GM12878 (cell line): ENCODE data around the gene RAB40B. TPM values are rescaled to one million over a fixed set of nuclear protein-coding genes. Genes with fewer than 3 reads are reported as not detected.
A peak's percentile ranks its signal among the peaks of the same experiment; 100 is the strongest.

Experiments
- ATAC-seq: fragments of 200-7000 bp; cut with Tn5 transposase; 3 replicates; pipeline ENCODE4 v1.9.1; 2020; ENCODE audit warnings: mild to moderate bottlenecking, moderate library complexity
- BruUV-seq: library from RNA; stranded (reverse); fragments of 400-500 nt; replicated peaks from 2 replicates; lab custom pipeline; 2021; lab: Mats Ljungman, UMichigan
- CTCF ChIA-PET: fragments of 300-600 bp; sonication (Branson Sonifier 250); formaldehyde crosslinking; extraction: SDS; loops from one replicate; lab custom pipeline; 2021; ENCODE audit warnings: inconsistent platforms; lab: Yijun Ruan, JAX
- POLR2A ChIA-PET: fragments of 350-600 bp; formaldehyde crosslinking; extraction: SDS; loops from one replicate; lab custom pipeline; 2021; ENCODE audit warnings: inconsistent platforms; lab: Charles Lee
- RAD21 ChIA-PET: fragments of 300-600 bp; sonication (Branson Sonifier 250); formaldehyde crosslinking; loops from one replicate; lab custom pipeline; 2023; ENCODE audit warnings: antibody characterized with exemption; ENCODE audit not compliant: unreplicated experiment; lab: Charles Lee
- SMC1A ChIA-PET: fragments of 300-600 bp; sonication (Branson Sonifier 250); formaldehyde crosslinking; loops from one replicate; lab custom pipeline; 2023; ENCODE audit not compliant: unreplicated experiment, uncharacterized antibody; lab: Charles Lee
- DNase-seq: peaks from one replicate; pipeline ENCODE4 v3.0.0-alpha.2; 2011; ENCODE audit warnings: low read depth, low spot score
- FAIRE-seq: peaks from 3 replicates; lab custom pipeline; 2011; peaks lifted over from hg19 to GRCh38; lab: Jason Lieb, UNC
- H2AFZ ChIP-seq: 2 replicates; pipeline ENCODE4 v1.6.0; 2011; ENCODE audit warnings: low read depth, low read length, control low read depth; ENCODE audit not compliant: control insufficient read depth
- H3K27ac ChIP-seq: 2 replicates; pipeline ENCODE4 v1.5.1; 2011; ENCODE audit warnings: control low read depth; ENCODE audit not compliant: control insufficient read depth, insufficient read depth
- H3K27me3 ChIP-seq, 2 experiments: replicated peaks in 1 of 2; 2 replicates each; pipeline versions ENCODE4 v1.6.0 to v1.6.1; 2011; ENCODE audit warnings: low read length in 1 of 2; ENCODE audit not compliant: control insufficient read depth in 2 of 2, insufficient read depth in 2 of 2
- H3K36me3 ChIP-seq, 2 experiments: 2 replicates each; pipeline ENCODE4 v1.5.1; 2011; ENCODE audit warnings: low read length in 1 of 2; ENCODE audit not compliant: control insufficient read depth in 2 of 2, insufficient read depth in 2 of 2
- H3K4me1 ChIP-seq: 2 replicates; pipeline ENCODE4 v1.6.1; 2011; ENCODE audit warnings: mild to moderate bottlenecking, low read length, moderate library complexity, mixed read lengths; ENCODE audit not compliant: control insufficient read depth, insufficient read depth
- H3K4me2 ChIP-seq: 2 replicates; pipeline ENCODE4 v1.6.0; 2011; ENCODE audit warnings: control low read depth; ENCODE audit not compliant: control insufficient read depth, insufficient read depth
- H3K4me3 ChIP-seq: fragments of 200-600 bp; sonication (generic); 2 replicates; pipeline ENCODE4 v1.5.1; 2016
- H3K79me2 ChIP-seq: 2 replicates; pipeline ENCODE4 v1.6.0; 2011; ENCODE audit warnings: low read length; ENCODE audit not compliant: control insufficient read depth, insufficient read depth
- H3K9ac ChIP-seq: 2 replicates; pipeline ENCODE4 v1.8.0; 2011; ENCODE audit warnings: low read length, control low read depth, mixed read lengths; ENCODE audit not compliant: control insufficient read depth, insufficient read depth
- H3K9me3 ChIP-seq: replicated peaks from 3 replicates; pipeline ENCODE4 v1.5.1; 2011; ENCODE audit warnings: mild to moderate bottlenecking, low read length; ENCODE audit not compliant: control insufficient read depth, insufficient read depth
- H4K20me1 ChIP-seq: 2 replicates; pipeline ENCODE4 v1.6.0; 2011; ENCODE audit not compliant: control insufficient read depth, insufficient read depth
- CBX3 ChIP-seq: fragments of 200-600 bp; sonication (generic); IDR thresholded peaks from 2 replicates; pipeline ENCODE4 v1.6.1; 2016; ENCODE audit warnings: low read depth, borderline replicate concordance
- CHD4 ChIP-seq: fragments of 200-600 bp; sonication (generic); IDR thresholded peaks from 2 replicates; pipeline ENCODE4 v1.6.1; 2016; ENCODE audit warnings: mild to moderate bottlenecking
- E2F4 ChIP-seq: IDR thresholded peaks from 2 replicates; pipeline ENCODE4 v1.6.1; 2012; ENCODE audit warnings: low read depth, low read length, improper control_type of control experiment
- E2F8 ChIP-seq: fragments of 450-650 bp; IDR thresholded peaks from 2 replicates; pipeline ENCODE4 v1.6.1; 2018; ENCODE audit warnings: mild to moderate bottlenecking, low read depth, moderate library complexity; ENCODE audit not compliant: partially characterized antibody
- FOXK2 ChIP-seq: fragments of 450-650 bp; IDR thresholded peaks from 2 replicates; pipeline ENCODE4 v1.6.1; 2017; ENCODE audit warnings: mild to moderate bottlenecking, moderate library complexity
- HSF1 ChIP-seq: fragments of 150-350 bp; IDR thresholded peaks from 2 replicates; pipeline ENCODE4 v1.6.1; 2014; ENCODE audit warnings: mild to moderate bottlenecking, low read depth, low read length
- MLLT1 ChIP-seq: fragments of 450-650 bp; IDR thresholded peaks from 2 replicates; pipeline ENCODE4 v1.6.1; 2016; ENCODE audit warnings: mild to moderate bottlenecking
- NFIC ChIP-seq: IDR thresholded peaks from 2 replicates; pipeline ENCODE4 v1.6.1; 2012; ENCODE audit warnings: low read depth, mild to moderate bottlenecking, inconsistent platforms, low read length, moderate library complexity
- NR2C2 ChIP-seq: IDR thresholded peaks from 2 replicates; pipeline ENCODE4 v1.6.1; 2011; ENCODE audit warnings: borderline replicate concordance, low read depth; ENCODE audit not compliant: control insufficient read depth, insufficient read length
- PBX3 ChIP-seq: IDR thresholded peaks from 2 replicates; pipeline ENCODE4 v1.6.1; 2011; ENCODE audit warnings: mild to moderate bottlenecking, low read depth, low read length, moderate library complexity; ENCODE audit not compliant: insufficient replicate concordance
- PML ChIP-seq: IDR thresholded peaks from 2 replicates; pipeline ENCODE4 v1.6.1; 2012; ENCODE audit warnings: low read length, inconsistent platforms
- POLR2A ChIP-seq: IDR thresholded peaks from 2 replicates; pipeline ENCODE4 v1.6.1; 2011; ENCODE audit warnings: low read depth, mild to moderate bottlenecking, low read length
- RCOR1 ChIP-seq: conservative IDR thresholded peaks from 2 replicates; pipeline ENCODE4 v1.6.1; 2012; ENCODE audit warnings: low read depth, low read length, improper control_type of control experiment
- YY1 ChIP-seq: IDR thresholded peaks from 2 replicates; pipeline ENCODE4 v1.6.1; 2011; ENCODE audit warnings: low read depth, mild to moderate bottlenecking, low read length
- ZNF207 ChIP-seq: fragments of 450-650 bp; IDR thresholded peaks from 2 replicates; pipeline ENCODE4 v1.6.1; 2014; ENCODE audit warnings: antibody characterized with exemption, mild to moderate bottlenecking, borderline replicate concordance
- ZSCAN29 ChIP-seq: fragments of 450-650 bp; IDR thresholded peaks from 2 replicates; pipeline ENCODE4 v1.6.1; 2017; ENCODE audit warnings: mild to moderate bottlenecking, moderate library complexity
- WGBS: methylation state at CpG from one replicate; pipeline ENCODE4 v1.1.6; 2016; ENCODE audit warnings: low lambda C conversion rate; ENCODE audit not compliant: insufficient replicate concordance, insufficient coverage; ENCODE audit errors: missing lambda C conversion rate; 5-methylcytosine and 5-hydroxymethylcytosine counted together
- in situ Hi-C: fragments of 300-500 bp; cut with MboI; formaldehyde crosslinking; loops from 9 replicates; pipeline ENCODE4 v1.14.3; 2018; ENCODE audit warnings: mixed read lengths
- intact Hi-C: fragments of 100-400 bp; cut with micrococcal nuclease; formaldehyde crosslinking; loops from one replicate; pipeline ENCODE4 v1.14.2; 2022; ENCODE audit not compliant: unreplicated experiment
- polyA plus RNA-seq, 11 experiments: library from polyadenylated mRNA; depleted of rRNA in 4 of 11; unstranded in 6 of 11; stranded (reverse) in 5 of 11; fragments of >200 nt; fragmentation: Nextera tagmentation in 4 of 11; fragmentation: Illumina TruSeq in 1 of 11; extraction: Ambion mirVana in 4 of 11; extraction: Trizol in 1 of 11; gene quantifications; 1 replicate in 1 of 11; 2 replicates in 10 of 11; pipeline versions ENCODE4 v1.2.1 to v1.2.3, GENCODE V29; 2011 to 2016; ENCODE audit warnings: inconsistent platforms in 2 of 11, missing spikeins in 2 of 11, low read depth in 1 of 11
- total RNA-seq, 4 experiments: library from RNA; depleted of rRNA in 3 of 4; stranded (reverse); fragments of >200 nt in 3 of 4; fragmentation: Illumina TruSeq in 1 of 4; extraction: Trizol in 1 of 4; gene quantifications; 2 replicates each; pipeline versions ENCODE4 v1.2.1 to v1.2.3, GENCODE V29; 2013 to 2021

Gene RAB40B
- total and polyA plus RNA-seq, 10 of the 15 experiments (the other 5 are each of a cell fraction or from before 2014, with no cell fraction given): 0.06 to 2.8 (median 1.4) TPM

- POLR2A ChIA-PET: no interaction called here
- in situ Hi-C loops: no loop called here
- DNase-seq: no peak
- TF ChIP-seq PBX3 (peak; percentile 67), FOXK2 (no peak), E2F4 (no peak), HSF1 (no peak), NR2C2 (no peak), NFIC (0 out of 2 replicates have a peak, but pooled peaks have one; percentile 36), MLLT1 (no peak), ZSCAN29 (no peak), RCOR1 (no peak), POLR2A (0 out of 2 replicates have a peak, but pooled peaks have one; percentile 43), YY1 (no peak), E2F8 (no peak), PML (no peak), CBX3 (no peak), ZNF207 (no peak), CHD4 (no peak)
Observed at GRCh38 chr17:82723169-82723807, 24.8 kb upstream of the RAB40B start.

More at GRCh38 chr17:82723169-82723807, 24.8 kb upstream of the RAB40B start:
- peaks cover 1% of the 10 kb centered on the region; the same call in 1 of the 2 replicates for H3K79me2 ChIP-seq
- H3K4me2 ChIP-seq: no peak overlapping the region
- intact Hi-C loops: no loop called here
- H3K36me3 ChIP-seq: peaks cover 4 to 9% of the 10 kb centered on the region in 2 experiments; a peak in 3 of 4 replicates
- ATAC-seq (no peak), FAIRE-seq (no peak)
- no peaks in the 10 kb centered on the region for H3K27me3 ChIP-seq
- no peak overlapping the region for H3K27ac ChIP-seq
- no peak overlapping the region for H3K4me3 ChIP-seq
- H3K9ac ChIP-seq: no peak overlapping the region
- ChIA-PET SMC1A (no interaction called here), CTCF (no interaction called here), RAD21 (no interaction called here)
- WGBS: 93% methylated on average over 26 of the region's 26 CpGs
- no TSS peak for BruUV-seq
- no peaks in the 10 kb centered on the region for H3K9me3 ChIP-seq
- no peak overlapping the region for H2AFZ ChIP-seq
- H4K20me1 ChIP-seq: no peaks in the 10 kb centered on the region
- no peaks in the 10 kb centered on the region for H3K4me1 ChIP-seq
